ENCODE data around the gene NR6A1.

GRCh38 chr9:124616961-124617360 lies 154.2 kb downstream of the NR6A1 start:
- TF ChIP-seq PATZ1 (CRISPR knock-in tag; IDR thresholded peaks at IDR 0.05) (no peak), SRF (IDR thresholded peaks at IDR 0.05; ENCODE audit: low read depth, low read length) (no peak), CTCF (CRISPR knock-in tag; IDR thresholded peaks at IDR 0.05) (no peak), ATF2 (CRISPR knock-in tag; IDR thresholded peaks at IDR 0.05) (no peak)
